ENCODE data around the gene JCAD.

JCAD gene

DNA sequence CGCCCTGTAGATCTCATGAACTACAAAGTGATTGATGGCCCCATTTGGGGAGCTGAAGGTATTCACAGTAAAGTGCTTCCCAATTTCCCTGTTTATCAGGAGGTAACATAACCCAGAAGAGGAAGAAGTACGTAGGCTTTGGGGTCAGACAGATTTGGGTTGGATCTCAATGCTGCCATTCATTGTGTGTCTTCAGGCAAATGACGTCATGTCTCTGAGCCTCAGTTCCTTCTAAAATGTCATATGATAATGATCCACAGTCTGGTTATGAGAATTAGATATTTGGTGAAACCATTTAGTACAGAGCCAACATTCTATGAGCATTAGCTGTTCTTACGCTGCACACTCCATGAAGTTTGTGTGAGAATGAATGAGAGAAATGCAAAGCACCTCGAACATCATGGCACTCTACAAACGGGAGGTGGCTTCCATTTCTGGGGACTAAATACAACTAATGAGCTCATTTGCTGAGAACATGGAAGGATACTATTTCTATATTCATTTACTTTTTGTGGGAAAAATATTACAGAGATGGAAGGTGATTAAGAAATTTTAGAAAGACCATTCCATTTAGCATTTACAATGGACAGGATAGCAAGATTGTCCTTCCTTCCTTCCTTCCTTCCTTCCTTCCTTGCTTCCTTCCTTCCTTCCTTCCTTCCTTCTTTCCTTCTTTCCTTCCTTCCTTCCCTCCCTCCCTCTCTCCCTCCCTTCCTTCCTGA lies 13.8 kb upstream of the JCAD start:
- Histone ChIP-seq H3K27me3 (ENCODE audit: insufficient read depth, low read length, poor library complexity, severe bottlenecking) (no peaks in the 10 kb centered on the region), H3K9ac (ENCODE audit: low read depth, low read length, poor library complexity, severe bottlenecking) (no peak overlapping the region), H2AFZ (ENCODE audit: low read length) (no peak overlapping the region), H3K9me3 (ENCODE audit: insufficient read depth, low read depth, low read length) (no peaks in the 10 kb centered on the region), H3K4me3 (ENCODE audit: low read length, poor library complexity, severe bottlenecking) (no peak overlapping the region), H4K20me1 (ENCODE audit: insufficient read depth, low read length, poor library complexity, severe bottlenecking) (no peaks in the 10 kb centered on the region), H3F3A (ENCODE audit: low read depth) (no peaks in the 10 kb centered on the region), H3K4me2 (ENCODE audit: low read depth, low read length, poor library complexity, severe bottlenecking) (no peak overlapping the region), H3K79me2 (ENCODE audit: insufficient read depth, low read length) (no peaks in the 10 kb centered on the region), H3K4me1 (ENCODE audit: insufficient read depth, low read length, poor library complexity, severe bottlenecking) (peaks cover 11% of the 10 kb centered on the region), H3K36me3 (ENCODE audit: insufficient read depth, low read length) (no peaks in the 10 kb centered on the region), H3K9me2 (replicated peaks; ENCODE audit: low read depth, low read length) (no peaks in the 10 kb centered on the region)
- TF ChIP-seq, protein P1, sequence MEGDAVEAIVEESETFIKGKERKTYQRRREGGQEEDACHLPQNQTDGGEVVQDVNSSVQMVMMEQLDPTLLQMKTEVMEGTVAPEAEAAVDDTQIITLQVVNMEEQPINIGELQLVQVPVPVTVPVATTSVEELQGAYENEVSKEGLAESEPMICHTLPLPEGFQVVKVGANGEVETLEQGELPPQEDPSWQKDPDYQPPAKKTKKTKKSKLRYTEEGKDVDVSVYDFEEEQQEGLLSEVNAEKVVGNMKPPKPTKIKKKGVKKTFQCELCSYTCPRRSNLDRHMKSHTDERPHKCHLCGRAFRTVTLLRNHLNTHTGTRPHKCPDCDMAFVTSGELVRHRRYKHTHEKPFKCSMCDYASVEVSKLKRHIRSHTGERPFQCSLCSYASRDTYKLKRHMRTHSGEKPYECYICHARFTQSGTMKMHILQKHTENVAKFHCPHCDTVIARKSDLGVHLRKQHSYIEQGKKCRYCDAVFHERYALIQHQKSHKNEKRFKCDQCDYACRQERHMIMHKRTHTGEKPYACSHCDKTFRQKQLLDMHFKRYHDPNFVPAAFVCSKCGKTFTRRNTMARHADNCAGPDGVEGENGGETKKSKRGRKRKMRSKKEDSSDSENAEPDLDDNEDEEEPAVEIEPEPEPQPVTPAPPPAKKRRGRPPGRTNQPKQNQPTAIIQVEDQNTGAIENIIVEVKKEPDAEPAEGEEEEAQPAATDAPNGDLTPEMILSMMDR (conservative IDR thresholded peaks at IDR 0.05; ENCODE audit: low read length) = no peak
- no peak for TF ChIP-seq EZH2phosphoT487 (IDR thresholded peaks at IDR 0.05; ENCODE audit: borderline replicate concordance)

DNA sequence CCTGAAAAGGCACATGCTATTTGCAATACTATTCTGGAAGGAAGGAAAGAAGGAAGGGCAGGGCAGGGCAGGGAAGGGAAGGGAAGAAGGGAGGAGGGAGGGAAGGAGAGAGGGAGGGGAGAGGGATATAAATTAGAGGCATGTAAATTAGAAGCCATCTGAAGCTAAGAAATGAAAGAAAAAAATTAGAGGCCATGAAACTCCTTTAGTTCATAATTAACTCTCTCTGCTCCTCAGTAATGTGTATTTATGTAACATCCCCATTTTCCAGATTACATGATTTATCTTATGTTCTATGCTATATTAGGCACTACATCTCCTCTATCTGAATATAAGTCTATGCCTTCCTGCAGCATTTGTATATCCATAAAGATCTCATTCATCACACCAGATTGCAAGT lies 12.7 kb upstream of the JCAD start:
- no peak overlapping the region for H3K9ac ChIP-seq (ENCODE audit: low read depth, low read length, poor library complexity, severe bottlenecking)
- no peaks in the 10 kb centered on the region for H3K27me3 ChIP-seq (ENCODE audit: insufficient read depth, low read length, poor library complexity, severe bottlenecking)
- no peak overlapping the region for H2AFZ ChIP-seq (ENCODE audit: low read length)
- no peak for TF ChIP-seq EZH2phosphoT487 (IDR thresholded peaks at IDR 0.05; ENCODE audit: borderline replicate concordance)
- TF ChIP-seq, protein P1 (conservative IDR thresholded peaks at IDR 0.05; ENCODE audit: low read length) = no peak
- peaks cover 11% of the 10 kb centered on the region for H3K4me1 ChIP-seq (ENCODE audit: insufficient read depth, low read length, poor library complexity, severe bottlenecking)
- no peaks in the 10 kb centered on the region for H3K79me2 ChIP-seq (ENCODE audit: insufficient read depth, low read length)
- H3K9me3 ChIP-seq (ENCODE audit: insufficient read depth, low read depth, low read length) = no peaks in the 10 kb centered on the region
- no peak overlapping the region for H3K4me3 ChIP-seq (ENCODE audit: low read length, poor library complexity, severe bottlenecking)
- no peaks in the 10 kb centered on the region for H3K36me3 ChIP-seq (ENCODE audit: insufficient read depth, low read length)
- no peaks in the 10 kb centered on the region for H3K9me2 ChIP-seq (replicated peaks; ENCODE audit: low read depth, low read length)
- H3K4me2 ChIP-seq (ENCODE audit: low read depth, low read length, poor library complexity, severe bottlenecking) = no peak overlapping the region
- no peaks in the 10 kb centered on the region for H4K20me1 ChIP-seq (ENCODE audit: insufficient read depth, low read length, poor library complexity, severe bottlenecking)
- H3F3A ChIP-seq (ENCODE audit: low read depth) = no peaks in the 10 kb centered on the region

DNA sequence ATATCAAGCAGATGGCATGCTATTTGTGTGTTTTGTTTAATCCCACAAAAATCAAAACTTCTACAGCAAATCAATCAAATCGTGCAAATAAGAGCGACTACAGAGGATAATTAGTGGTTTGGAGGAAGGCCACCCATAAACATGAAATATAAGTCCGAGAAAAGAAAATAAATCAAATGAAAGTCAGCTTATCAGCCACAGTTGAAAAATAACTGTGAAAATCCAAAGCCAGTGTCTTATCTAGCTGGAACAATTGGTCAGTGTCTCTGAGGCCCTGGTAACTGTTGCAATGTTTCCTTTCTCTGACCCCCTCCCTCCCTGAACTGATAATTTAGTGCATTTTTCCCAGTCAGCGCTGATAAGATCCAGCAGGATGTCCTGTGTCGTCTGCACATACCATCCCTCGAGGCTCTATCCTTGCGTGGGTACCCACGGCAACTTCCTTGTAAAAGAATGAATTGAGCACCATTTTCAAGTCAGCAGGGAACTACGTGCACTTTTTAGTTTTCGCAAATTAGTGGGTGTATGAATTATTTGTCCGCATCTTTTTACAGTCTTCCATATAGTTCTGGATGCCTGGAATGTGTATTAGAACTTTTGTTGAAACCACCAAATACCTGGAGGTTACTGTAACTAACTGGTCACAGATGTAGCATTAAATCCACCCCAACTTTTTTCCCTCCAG lies 10.8 kb upstream of the JCAD start:
- no peaks in the 10 kb centered on the region for H3K36me3 ChIP-seq (ENCODE audit: insufficient read depth, low read length)
- H3K27me3 ChIP-seq (ENCODE audit: insufficient read depth, low read length, poor library complexity, severe bottlenecking) = no peaks in the 10 kb centered on the region
- no peaks in the 10 kb centered on the region for H3K9me2 ChIP-seq (replicated peaks; ENCODE audit: low read depth, low read length)
- TF ChIP-seq EZH2phosphoT487 (IDR thresholded peaks at IDR 0.05; ENCODE audit: borderline replicate concordance) = no peak
- TF ChIP-seq, protein P1 (conservative IDR thresholded peaks at IDR 0.05; ENCODE audit: low read length) = no peak
- no peak overlapping the region for H2AFZ ChIP-seq (ENCODE audit: low read length)
- H3K9ac ChIP-seq (ENCODE audit: low read depth, low read length, poor library complexity, severe bottlenecking) = no peak overlapping the region
- H4K20me1 ChIP-seq (ENCODE audit: insufficient read depth, low read length, poor library complexity, severe bottlenecking) = no peaks in the 10 kb centered on the region
- no peaks in the 10 kb centered on the region for H3K79me2 ChIP-seq (ENCODE audit: insufficient read depth, low read length)
- H3K4me1 ChIP-seq (ENCODE audit: insufficient read depth, low read length, poor library complexity, severe bottlenecking) = peaks cover 11% of the 10 kb centered on the region
- H3K4me3 ChIP-seq (ENCODE audit: low read length, poor library complexity, severe bottlenecking) = no peak overlapping the region
- H3F3A ChIP-seq (ENCODE audit: low read depth) = no peaks in the 10 kb centered on the region
- H3K4me2 ChIP-seq (ENCODE audit: low read depth, low read length, poor library complexity, severe bottlenecking) = no peak overlapping the region
- no peaks in the 10 kb centered on the region for H3K9me3 ChIP-seq (ENCODE audit: insufficient read depth, low read depth, low read length)
